Neural progenitor cell (in vitro differentiated cells): ENCODE results near the gene HTR3D. TPM values are rescaled to one million over a fixed set of nuclear protein-coding genes. Genes with fewer than 3 reads are reported as not detected.

Experiments used
- DNase-seq: peaks from one replicate; pipeline ENCODE4 v3.0.0-alpha.2; 2016; ENCODE audit warnings: low spot score
- H2AFZ ChIP-seq: fragments of 200-600 bp; sonication (generic); replicated peaks from 2 replicates; pipeline ENCODE4 v1.6.1; 2016; ENCODE audit warnings: antibody characterized with exemption
- H3F3A ChIP-seq: fragments of 200-600 bp; sonication (generic); 2 replicates; pipeline ENCODE4 v1.6.1; 2016; ENCODE audit warnings: antibody characterized with exemption, low read depth
- H3K27ac ChIP-seq: fragments of 200-600 bp; sonication (generic); 2 replicates; pipeline ENCODE4 v1.5.1; 2016; ENCODE audit warnings: mild to moderate bottlenecking
- H3K27me3 ChIP-seq: fragments of 200-600 bp; sonication (generic); 2 replicates; pipeline ENCODE4 v1.6.1; 2016; ENCODE audit warnings: mild to moderate bottlenecking, moderate library complexity
- H3K36me3 ChIP-seq: fragments of 200-600 bp; sonication (generic); 2 replicates; pipeline ENCODE4 v1.5.1; 2016
- H3K4me1 ChIP-seq: fragments of 200-600 bp; sonication (generic); 2 replicates; pipeline ENCODE4 v1.6.1; 2016; ENCODE audit warnings: mixed run types
- H3K4me2 ChIP-seq: fragments of 200-600 bp; sonication (generic); 2 replicates; pipeline ENCODE4 v1.6.1; 2016
- H3K4me3 ChIP-seq: fragments of 200-600 bp; sonication (generic); 2 replicates; pipeline ENCODE4 v1.5.1; 2016
- H3K79me2 ChIP-seq: fragments of 200-600 bp; sonication (generic); 2 replicates; pipeline ENCODE4 v1.6.1; 2016; ENCODE audit warnings: low read depth
- H3K9ac ChIP-seq: fragments of 200-600 bp; sonication (generic); 2 replicates; pipeline ENCODE4 v1.6.1; 2016
- H3K9me3 ChIP-seq: fragments of 200-600 bp; sonication (generic); 2 replicates; pipeline ENCODE4 v1.5.1; 2016; ENCODE audit warnings: low read depth
- H4K20me1 ChIP-seq: fragments of 200-600 bp; sonication (generic); 2 replicates; pipeline ENCODE4 v1.6.1; 2016; ENCODE audit warnings: low read depth
- H3K27ac Mint-ChIP-seq: 3 replicates; pipeline ENCODE4 v1.8.0; 2021; ENCODE audit warnings: mixed read lengths
- H3K27me3 Mint-ChIP-seq: 2 replicates; pipeline ENCODE4 v1.8.0; 2022; ENCODE audit warnings: low read depth, mild to moderate bottlenecking, inconsistent platforms, moderate library complexity, mixed read lengths; ENCODE audit not compliant: insufficient read depth
- H3K36me3 Mint-ChIP-seq: 3 replicates; pipeline ENCODE4 v1.8.0; 2021; ENCODE audit warnings: mixed read lengths
- H3K4me1 Mint-ChIP-seq: 3 replicates; pipeline ENCODE4 v1.8.0; 2021; ENCODE audit warnings: mixed read lengths
- H3K4me3 Mint-ChIP-seq: 3 replicates; pipeline ENCODE4 v1.8.0; 2021; ENCODE audit warnings: mild to moderate bottlenecking, moderate library complexity, mixed read lengths
- H3K9me3 Mint-ChIP-seq: 3 replicates; pipeline ENCODE4 v1.8.0; 2020; ENCODE audit warnings: mixed read lengths
- EZH2 ChIP-seq: fragments of 200-600 bp; sonication (generic); IDR thresholded peaks from 2 replicates; pipeline ENCODE4 v1.6.1; 2017; ENCODE audit warnings: antibody characterized with exemption, mild to moderate bottlenecking, moderate library complexity
- EZH2phosphoT487 ChIP-seq: fragments of 200-600 bp; sonication (generic); IDR thresholded peaks from 2 replicates; pipeline ENCODE4 v1.6.1; 2017; ENCODE audit warnings: antibody characterized with exemption
- total RNA-seq: library from RNA; depleted of rRNA; stranded (reverse); fragments of >200 nt; gene quantifications from 2 replicates; pipeline ENCODE4 v1.2.3, GENCODE V29; 2015; ENCODE audit warnings: low replicate concordance
- TF ChIP-seq, protein P1 (sequence below): fragments of 200-600 bp; sonication (generic); IDR thresholded peaks from 2 replicates; pipeline ENCODE4 v1.5.1; 2017; ENCODE audit warnings: antibody characterized with exemption, mild to moderate bottlenecking

Gene HTR3D
- total RNA-seq, 1 donor from 2014 or later, result not detected

GRCh38 chr3:183984749-183985729 is 46.5 kb upstream of the HTR3D start:
- no peaks in the 10 kb centered on the region for H3K9me3 Mint-ChIP-seq
- H3F3A ChIP-seq, result no peaks in the 10 kb centered on the region
- peaks cover 20% of the 10 kb centered on the region for H3K36me3 Mint-ChIP-seq
- no peaks in the 10 kb centered on the region for H3K79me2 ChIP-seq
- no peak overlapping the region for H2AFZ ChIP-seq
- no peak overlapping the region for H3K4me2 ChIP-seq
- H3K36me3 ChIP-seq, result no peaks in the 10 kb centered on the region
- H3K4me1 Mint-ChIP-seq, result peaks cover 8% of the 10 kb centered on the region
- peaks cover 2% of the 10 kb centered on the region for H3K27me3 Mint-ChIP-seq
- no peak overlapping the region for H3K27ac Mint-ChIP-seq
- no peak for DNase-seq
- no peak overlapping the region for H3K4me3 Mint-ChIP-seq
- no peak for TF ChIP-seq EZH2phosphoT487
- TF ChIP-seq, protein P1, sequence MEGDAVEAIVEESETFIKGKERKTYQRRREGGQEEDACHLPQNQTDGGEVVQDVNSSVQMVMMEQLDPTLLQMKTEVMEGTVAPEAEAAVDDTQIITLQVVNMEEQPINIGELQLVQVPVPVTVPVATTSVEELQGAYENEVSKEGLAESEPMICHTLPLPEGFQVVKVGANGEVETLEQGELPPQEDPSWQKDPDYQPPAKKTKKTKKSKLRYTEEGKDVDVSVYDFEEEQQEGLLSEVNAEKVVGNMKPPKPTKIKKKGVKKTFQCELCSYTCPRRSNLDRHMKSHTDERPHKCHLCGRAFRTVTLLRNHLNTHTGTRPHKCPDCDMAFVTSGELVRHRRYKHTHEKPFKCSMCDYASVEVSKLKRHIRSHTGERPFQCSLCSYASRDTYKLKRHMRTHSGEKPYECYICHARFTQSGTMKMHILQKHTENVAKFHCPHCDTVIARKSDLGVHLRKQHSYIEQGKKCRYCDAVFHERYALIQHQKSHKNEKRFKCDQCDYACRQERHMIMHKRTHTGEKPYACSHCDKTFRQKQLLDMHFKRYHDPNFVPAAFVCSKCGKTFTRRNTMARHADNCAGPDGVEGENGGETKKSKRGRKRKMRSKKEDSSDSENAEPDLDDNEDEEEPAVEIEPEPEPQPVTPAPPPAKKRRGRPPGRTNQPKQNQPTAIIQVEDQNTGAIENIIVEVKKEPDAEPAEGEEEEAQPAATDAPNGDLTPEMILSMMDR, result no peak
- no peak for TF ChIP-seq EZH2
- no peak overlapping the region for H3K27ac ChIP-seq
- no peaks in the 10 kb centered on the region for H3K4me1 ChIP-seq
- no peak overlapping the region for H3K4me3 ChIP-seq
- H4K20me1 ChIP-seq, result no peaks in the 10 kb centered on the region
- no peaks in the 10 kb centered on the region for H3K27me3 ChIP-seq
- no peak overlapping the region for H3K9ac ChIP-seq
- H3K9me3 ChIP-seq, result no peaks in the 10 kb centered on the region

GRCh38 chr3:183987000-183987600 is 44.4 kb upstream of the HTR3D start:
- H3K79me2 ChIP-seq, result no peaks in the 10 kb centered on the region
- no peaks in the 10 kb centered on the region for H3K4me1 ChIP-seq
- Mint-ChIP-seq H3K27ac (no peak overlapping the region), H3K4me1 (peaks cover 8% of the 10 kb centered on the region), H3K27me3 (peaks cover 2% of the 10 kb centered on the region), H3K4me3 (peak overlapping the region; percentile 56), H3K36me3 (peaks cover 18% of the 10 kb centered on the region), H3K9me3 (no peaks in the 10 kb centered on the region)
- no peak overlapping the region for H2AFZ ChIP-seq
- no peak for TF ChIP-seq EZH2phosphoT487
- no peak for TF ChIP-seq EZH2
- TF ChIP-seq, protein P1, result no peak
- H3K4me2 ChIP-seq, result no peak overlapping the region
- DNase-seq, result no peak
- H3K27ac ChIP-seq, result no peak overlapping the region
- H3F3A ChIP-seq, result no peaks in the 10 kb centered on the region
- H3K9me3 ChIP-seq, result no peaks in the 10 kb centered on the region
- H3K9ac ChIP-seq, result no peak overlapping the region
- H3K4me3 ChIP-seq, result no peak overlapping the region
- H4K20me1 ChIP-seq, result no peaks in the 10 kb centered on the region
- H3K36me3 ChIP-seq, result no peaks in the 10 kb centered on the region
- no peaks in the 10 kb centered on the region for H3K27me3 ChIP-seq

- H3K27me3 ChIP-seq, result no peaks in the 10 kb centered on the region
- H2AFZ ChIP-seq, result no peak overlapping the region
- peaks cover 3% of the 10 kb centered on the region for H3K4me1 Mint-ChIP-seq
- H3K27ac ChIP-seq, result no peak overlapping the region
- H3K36me3 Mint-ChIP-seq, result peaks cover 18% of the 10 kb centered on the region
- H3K4me3 ChIP-seq, result no peak overlapping the region
- no peaks in the 10 kb centered on the region for H3K9me3 Mint-ChIP-seq
- no peaks in the 10 kb centered on the region for H3K4me1 ChIP-seq
- TF ChIP-seq EZH2 (no peak), EZH2phosphoT487 (no peak)
- TF ChIP-seq, protein P1, result no peak
- H3K4me2 ChIP-seq, result no peak overlapping the region
- no peak overlapping the region for H3K27ac Mint-ChIP-seq
- DNase-seq, result no peak
- no peak overlapping the region for H3K9ac ChIP-seq
- no peak overlapping the region for H3K4me3 Mint-ChIP-seq
- no peaks in the 10 kb centered on the region for H3F3A ChIP-seq
- peaks cover 2% of the 10 kb centered on the region for H3K27me3 Mint-ChIP-seq
- H3K79me2 ChIP-seq, result no peaks in the 10 kb centered on the region
- H3K36me3 ChIP-seq, result no peaks in the 10 kb centered on the region
- H3K9me3 ChIP-seq, result no peaks in the 10 kb centered on the region
- H4K20me1 ChIP-seq, result no peaks in the 10 kb centered on the region
Measured at GRCh38 chr3:183988216-183988790, 43.2 kb upstream of the HTR3D start.
